ENCODE results near the gene CHD1. TPM values are rescaled to one million over a fixed set of nuclear protein-coding genes. Genes with fewer than 3 reads are reported as not detected.

Gene CHD1
- total RNA-seq, 1 experiment from 2014 or later, result 36.5 TPM

DNA sequence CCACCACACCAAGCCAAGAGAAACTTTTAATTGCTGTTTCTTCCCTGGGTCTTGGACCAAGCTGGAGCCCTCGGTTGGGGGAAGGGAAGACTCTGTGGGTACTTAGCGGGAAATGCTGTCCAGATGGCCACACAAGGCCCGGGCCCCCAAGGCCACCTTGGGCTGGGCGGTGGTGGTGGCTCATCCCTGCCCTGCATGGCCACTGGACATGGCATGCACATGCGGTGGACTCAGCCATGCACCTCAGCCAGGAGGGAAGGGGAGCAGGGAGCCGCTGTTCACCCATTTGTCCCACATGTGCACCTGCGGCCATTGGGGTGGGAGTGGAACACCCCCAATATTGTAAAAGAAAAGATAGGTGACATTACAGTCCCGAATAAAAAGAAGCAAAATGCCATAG is 82.9 kb downstream of the CHD1 start:
- H3K4me3 ChIP-seq (ENCODE audit: low read depth in 2 of 2, low read length in 2 of 2), result no peak overlapping the region
- H3K4me1 ChIP-seq (ENCODE audit: control insufficient read depth, insufficient read depth, low read length), result no peaks in the 10 kb centered on the region
- H3K36me3 ChIP-seq (ENCODE audit: control insufficient read depth, insufficient read depth, low read length), result no peaks in the 10 kb centered on the region
- TF ChIP-seq TCF7L2 (IDR thresholded peaks at IDR 0.05; ENCODE audit: low read depth, low read length), result no peak
- no peak for TF ChIP-seq CTCF (IDR thresholded peaks at IDR 0.05)
- TF ChIP-seq SIN3A (IDR thresholded peaks at IDR 0.05; ENCODE audit: borderline replicate concordance, insufficient read depth, low read depth, low read length), result no peak
- no peak for TF ChIP-seq POLR2AphosphoS5 (IDR thresholded peaks at IDR 0.05; ENCODE audit: low read depth, low read length)
- TF ChIP-seq REST (IDR thresholded peaks at IDR 0.05; ENCODE audit: insufficient read depth in 1 of 2, low read depth in 2 of 2, low read length in 1 of 2), result no peak
- ChIA-PET POLR2A (no interaction called here), CTCF (no interaction called here)
- H3K27me3 ChIP-seq (ENCODE audit: control insufficient read depth, insufficient read depth, low read length), result no peaks in the 10 kb centered on the region
- no peak for ATAC-seq
- in situ Hi-C loops (cut with HindIII; ENCODE audit: low pct_unique_long_range_greater_than_20kb, low sequenced_read_pairs), result no loop called here
- H3K27ac ChIP-seq (ENCODE audit: low read length), result no peak overlapping the region
- no peak for DNase-seq (ENCODE audit: low read depth, low spot score)
- peaks cover 9% of the 10 kb centered on the region; the same call in 1 of the 2 replicates for H3K9me3 ChIP-seq (ENCODE audit: control insufficient read depth, insufficient read depth, low read depth, low read length)
- BruUV-seq (replicated peaks), result no TSS peak
- intact Hi-C loops (cut with micrococcal nuclease; ENCODE audit: unreplicated experiment), result no loop called here

DNA sequence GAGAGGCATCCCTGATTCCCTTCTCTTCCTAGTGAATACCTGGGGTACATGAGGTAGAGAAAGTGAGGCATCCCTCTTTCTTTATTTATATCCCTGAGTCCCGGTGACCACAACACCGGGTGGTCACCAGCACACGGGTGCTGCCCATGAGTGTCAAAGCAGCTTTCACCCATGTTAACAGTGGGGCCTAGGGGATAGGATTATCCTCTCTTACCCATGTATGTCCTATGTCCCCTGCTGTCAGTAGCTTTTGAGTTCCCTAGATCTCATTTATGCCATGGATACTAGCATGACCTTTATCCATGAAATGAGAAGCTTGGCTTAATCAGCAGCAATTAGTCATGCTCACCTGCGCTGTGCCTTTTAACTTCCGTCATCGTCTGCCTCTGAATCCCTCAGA is 83.9 kb downstream of the CHD1 start:
- Histone ChIP-seq H3K27me3 (ENCODE audit: control insufficient read depth, insufficient read depth, low read length) (no peaks in the 10 kb centered on the region), H3K36me3 (ENCODE audit: control insufficient read depth, insufficient read depth, low read length) (no peaks in the 10 kb centered on the region), H3K4me1 (ENCODE audit: control insufficient read depth, insufficient read depth, low read length) (no peaks in the 10 kb centered on the region), H3K9me3 (ENCODE audit: control insufficient read depth, insufficient read depth, low read depth, low read length) (peaks cover 9% of the 10 kb centered on the region; the same call in 1 of the 2 replicates), H3K27ac (ENCODE audit: low read length) (no peak overlapping the region), H3K4me3 (ENCODE audit: low read depth in 2 of 2, low read length in 2 of 2) (no peak overlapping the region)
- intact Hi-C loops (cut with micrococcal nuclease; ENCODE audit: unreplicated experiment) (no loop called here), in situ Hi-C loops (cut with HindIII; ENCODE audit: low pct_unique_long_range_greater_than_20kb, low sequenced_read_pairs) (no loop called here)
- TF ChIP-seq TCF7L2 (IDR thresholded peaks at IDR 0.05; ENCODE audit: low read depth, low read length), result no peak
- no peak for TF ChIP-seq POLR2AphosphoS5 (IDR thresholded peaks at IDR 0.05; ENCODE audit: low read depth, low read length)
- no peak for TF ChIP-seq CTCF (IDR thresholded peaks at IDR 0.05)
- no peak for TF ChIP-seq REST (IDR thresholded peaks at IDR 0.05; ENCODE audit: insufficient read depth in 1 of 2, low read depth in 2 of 2, low read length in 1 of 2)
- TF ChIP-seq SIN3A (IDR thresholded peaks at IDR 0.05; ENCODE audit: borderline replicate concordance, insufficient read depth, low read depth, low read length), result no peak
- CTCF ChIA-PET, result no interaction called here
- POLR2A ChIA-PET, result interaction anchor here (0.7 kb wide), 1 partner anchor 24 kb away, joined by 12 read pairs; no protein-coding TSS in a partner anchor
- DNase-seq (ENCODE audit: low read depth, low spot score), result no peak
- BruUV-seq (replicated peaks), result no TSS peak
- ATAC-seq, result no peak

All from Panc1 (cell line).